Esophagus squamous epithelium (tissue), 5 donors: Measurements from ENCODE around the gene MED16. TPM values are rescaled to one million over a fixed set of nuclear protein-coding genes. Genes with fewer than 3 reads are reported as not detected.
A peak's percentile ranks its signal among the peaks of the same experiment; 100 is the strongest.

Experiments used
- DNase-seq: peaks from one replicate; lab custom pipeline; 2025; lab: John Stamatoyannopoulos, UW
- H3K27ac ChIP-seq, 4 donors: fragments of 200-600 bp; sonication (generic); one replicate each; pipeline ENCODE4 v1.5.1; 2016 to 2019; ENCODE audit warnings: mild to moderate bottlenecking in 1 of 4
- H3K27me3 ChIP-seq, 4 donors: fragments of 200-600 bp; sonication (generic); 1 replicate in 3 of 4; 2 replicates in 1 of 4; pipeline versions ENCODE4 v1.5.1 to v1.6.0; 2017 to 2021; ENCODE audit warnings: antibody characterized with exemption in 1 of 4
- H3K36me3 ChIP-seq, 3 donors: fragments of 200-600 bp; sonication (generic); one replicate each; pipeline ENCODE4 v1.5.1; 2016 to 2019
- H3K4me1 ChIP-seq, 3 donors: fragments of 200-600 bp; sonication (generic); one replicate each; pipeline ENCODE4 v1.5.1; 2017 to 2019
- H3K4me3 ChIP-seq, 4 donors: fragments of 200-600 bp; sonication (generic); 1 replicate in 3 of 4; 2 replicates in 1 of 4; pipeline ENCODE4 v1.5.1; 2016 to 2019; ENCODE audit warnings: mild to moderate bottlenecking in 2 of 4, moderate library complexity in 1 of 4
- H3K9me3 ChIP-seq, 3 donors: fragments of 200-600 bp; sonication (generic); one replicate each; pipeline ENCODE4 v1.5.1; 2016 to 2019
- CTCF ChIP-seq, 6 experiments: fragments of 450-650 bp in 4 of 6; fragments of 200-600 bp in 2 of 6; sonication (generic) in 2 of 6; IDR thresholded peaks; one replicate each; pipeline ENCODE4 v1.5.1; 2016 to 2019; ENCODE audit warnings: antibody characterized with exemption in 6 of 6, mild to moderate bottlenecking in 4 of 6, moderate library complexity in 4 of 6
- POLR2A ChIP-seq, 4 donors: fragments of 450-650 bp; IDR thresholded peaks; one replicate each; pipeline ENCODE4 v1.6.1; 2017; ENCODE audit warnings: antibody characterized with exemption in 4 of 4, mild to moderate bottlenecking in 4 of 4, moderate library complexity in 3 of 4
- WGBS, 2 donors: methylation state at CpG; one replicate each; pipeline ENCODE4 v1.1.5; 2018; 5-methylcytosine and 5-hydroxymethylcytosine counted together
- intact Hi-C: fragments of 100-400 bp; cut with DNase I; formaldehyde crosslinking; loops from one replicate; pipeline ENCODE4 v1.15.0; 2022
- total RNA-seq, 4 donors: library from RNA; depleted of rRNA; stranded (reverse); fragments of >200 nt; gene quantifications; one replicate each; pipeline ENCODE4 v1.1.0, GENCODE V29; 2016
- donor health status: DM: yes; HTN: yes; CAD: no.

Gene MED16
- total RNA-seq, 4 donors from 2014 or later = 23.7 to 64.9 (median 32.5) TPM

DNA sequence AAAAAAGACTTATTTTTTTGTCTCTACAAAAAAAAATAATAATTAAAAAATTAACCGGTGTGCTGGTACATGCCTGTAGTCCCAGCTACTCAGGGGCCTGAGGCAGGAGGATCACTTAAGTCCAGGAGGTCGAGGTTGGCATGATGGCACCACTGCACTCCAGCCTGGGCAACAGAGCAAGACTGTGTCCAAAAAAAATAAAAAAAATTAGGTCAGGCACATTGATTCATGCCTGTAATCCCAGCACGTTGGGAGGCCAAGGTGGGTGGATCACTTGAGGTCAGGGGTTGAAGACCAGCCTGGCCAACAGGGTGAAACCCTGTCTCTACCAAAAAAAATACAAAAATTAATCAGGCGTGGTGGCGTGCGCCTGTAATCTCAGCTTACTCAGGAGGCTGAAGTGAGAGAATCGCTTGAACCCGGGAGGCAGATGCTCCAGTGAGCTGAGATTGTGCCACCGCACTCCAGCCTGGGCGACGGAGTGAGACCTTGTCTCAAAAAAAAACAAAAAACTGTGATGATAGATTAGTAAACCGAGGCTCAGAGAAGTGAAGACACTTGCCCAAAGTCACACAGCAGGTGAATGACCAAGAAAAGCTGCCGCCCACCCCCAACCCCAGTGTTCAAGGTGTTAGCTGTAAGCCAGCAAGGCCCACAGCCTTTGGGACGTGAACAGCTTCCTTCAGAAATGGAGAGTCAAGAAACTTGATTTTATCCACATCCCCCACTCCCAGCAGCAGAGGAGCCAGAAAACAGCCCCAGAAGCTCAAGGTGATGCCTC lies 9.6 kb upstream of the MED16 start:
- TF ChIP-seq CTCF (IDR thresholded peaks at IDR 0.05) = no peak
- TF ChIP-seq POLR2A (IDR thresholded peaks at IDR 0.05) = no peak
- Histone ChIP-seq H3K4me3 (no peak overlapping the region), H3K4me1 (peaks cover 10 to 41% (median 11%) of the 10 kb centered on the region in 3 donors), H3K9me3 (no peaks in the 10 kb centered on the region), H3K27me3 (no peaks in the 10 kb centered on the region), H3K36me3 (peaks cover 8 to 46% (median 14%) of the 10 kb centered on the region in 3 donors), H3K27ac (peak overlapping the region in 2 of 4 donors; percentile 5)
- 83 to 88% methylated on average over 14 of the region's 14 CpGs for WGBS, 2 donors
- DNase-seq = no peak
- intact Hi-C loops = no loop called here

DNA sequence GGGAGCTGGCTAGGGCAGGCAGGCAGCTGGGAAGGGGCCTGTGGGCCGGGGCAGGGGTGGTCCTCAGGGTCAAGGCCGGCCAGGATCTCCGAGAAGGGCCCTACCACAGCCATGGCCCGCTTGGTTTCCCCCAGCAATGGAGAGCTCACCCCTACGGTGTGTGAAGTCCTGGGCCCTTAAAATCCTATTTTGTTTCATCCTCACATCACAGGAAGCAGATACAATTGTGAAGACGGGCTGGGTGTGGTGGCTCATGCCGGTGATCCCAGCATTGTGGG lies 9.0 kb upstream of the MED16 start:
- H3K4me3 ChIP-seq = no peak overlapping the region
- H3K27me3 ChIP-seq = no peaks in the 10 kb centered on the region
- intact Hi-C loops = no loop called here
- peaks cover 8 to 52% (median 17%) of the 10 kb centered on the region in 3 donors for H3K36me3 ChIP-seq
- peaks cover 5 to 35% (median 8%) of the 10 kb centered on the region in 3 donors for H3K4me1 ChIP-seq
- no peak overlapping the region for H3K27ac ChIP-seq
- no peaks in the 10 kb centered on the region for H3K9me3 ChIP-seq
- 72 to 93% methylated on average over 2 to 4 of the region's 7 CpGs for WGBS, 2 donors
- TF ChIP-seq CTCF (IDR thresholded peaks at IDR 0.05) = no peak
- no peak for TF ChIP-seq POLR2A (IDR thresholded peaks at IDR 0.05)
- no peak for DNase-seq

GRCh38 chr19:901216-902092 lies 8.5 kb upstream of the MED16 start:
- intact Hi-C loops = no loop called here
- 92 to 94% methylated on average over 10 to 12 of the region's 27 CpGs for WGBS, 2 donors

GRCh38 chr19:900302-901111 lies 7.5 kb upstream of the MED16 start:
- WGBS, 2 donors = 81 to 89% methylated on average over 10 to 16 of the region's 30 CpGs

More at GRCh38 chr19:901216-902092, 8.5 kb upstream of the MED16 start:
- no peak for TF ChIP-seq POLR2A (IDR thresholded peaks at IDR 0.05)
- TF ChIP-seq CTCF (IDR thresholded peaks at IDR 0.05) = no peak
- H3K4me1 ChIP-seq = peaks cover 4 to 34% (median 8%) of the 10 kb centered on the region in 3 donors
- no peak overlapping the region for H3K27ac ChIP-seq
- DNase-seq = no peak
- no peaks in the 10 kb centered on the region for H3K27me3 ChIP-seq
- H3K9me3 ChIP-seq = no peaks in the 10 kb centered on the region
- peaks cover 8 to 57% (median 20%) of the 10 kb centered on the region in 3 donors for H3K36me3 ChIP-seq
- no peak overlapping the region for H3K4me3 ChIP-seq

More at GRCh38 chr19:900302-901111, 7.5 kb upstream of the MED16 start:
- Histone ChIP-seq H3K9me3 (no peaks in the 10 kb centered on the region), H3K27ac (no peak overlapping the region), H3K4me3 (no peak overlapping the region), H3K27me3 (no peaks in the 10 kb centered on the region), H3K36me3 (peaks cover 8 to 61% (median 20%) of the 10 kb centered on the region in 3 donors), H3K4me1 (peaks cover 4 to 34% (median 8%) of the 10 kb centered on the region in 3 donors)
- TF ChIP-seq POLR2A (IDR thresholded peaks at IDR 0.05) (no peak), CTCF (IDR thresholded peaks at IDR 0.05) (no peak)
- intact Hi-C loops = no loop called here
- no peak for DNase-seq
